HG02885 (cell line): ENCODE measurements around the gene OLA1.

Experiments used
- ATAC-seq: cut with Tn5 transposase; IDR thresholded peaks from one replicate; pipeline ENCODE4 v1.9.1; 2021; ENCODE audit warnings: mild to moderate bottlenecking; ENCODE audit not compliant: unreplicated experiment, poor library complexity

The OLA1 gene

DNA sequence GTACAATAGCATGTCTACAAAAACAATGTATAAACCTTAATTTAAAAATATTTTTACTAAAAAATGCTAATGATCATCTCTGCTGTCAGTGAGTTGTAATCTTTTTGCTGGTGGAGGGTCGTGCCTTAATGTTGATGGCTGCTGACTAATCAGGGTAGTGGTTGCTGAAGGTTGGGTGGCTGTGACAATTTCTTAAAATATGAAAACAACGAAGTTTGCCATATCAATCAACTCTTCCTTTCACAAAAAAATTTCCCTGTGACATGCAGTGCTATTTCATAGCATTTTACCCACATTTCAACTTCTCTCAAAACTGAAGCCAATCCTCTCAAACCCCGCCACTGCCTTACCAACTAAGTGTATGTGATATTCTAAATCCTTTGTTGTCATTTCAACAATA, 112.4 kb downstream of the OLA1 start:
- ATAC-seq: no peak

DNA sequence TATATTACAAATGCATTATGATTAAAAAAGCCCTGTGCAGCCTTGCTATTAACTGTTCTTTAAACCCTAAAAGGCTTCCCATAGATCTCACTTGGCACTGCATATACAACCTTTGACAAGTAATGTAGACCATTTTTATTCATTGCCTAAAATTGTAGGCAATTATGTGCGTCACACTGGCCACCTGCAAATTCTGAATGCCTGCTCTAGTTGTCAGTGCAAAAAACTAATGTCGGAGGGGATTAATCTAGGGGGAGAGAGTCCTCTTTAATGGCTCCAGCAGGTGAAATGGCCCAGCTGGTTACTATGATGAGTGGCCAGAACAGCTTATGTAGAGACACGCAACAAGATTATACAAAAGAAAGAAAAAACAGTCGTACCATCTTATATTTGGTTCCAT, 123.2 kb downstream of the OLA1 start:
- ATAC-seq: no peak

DNA sequence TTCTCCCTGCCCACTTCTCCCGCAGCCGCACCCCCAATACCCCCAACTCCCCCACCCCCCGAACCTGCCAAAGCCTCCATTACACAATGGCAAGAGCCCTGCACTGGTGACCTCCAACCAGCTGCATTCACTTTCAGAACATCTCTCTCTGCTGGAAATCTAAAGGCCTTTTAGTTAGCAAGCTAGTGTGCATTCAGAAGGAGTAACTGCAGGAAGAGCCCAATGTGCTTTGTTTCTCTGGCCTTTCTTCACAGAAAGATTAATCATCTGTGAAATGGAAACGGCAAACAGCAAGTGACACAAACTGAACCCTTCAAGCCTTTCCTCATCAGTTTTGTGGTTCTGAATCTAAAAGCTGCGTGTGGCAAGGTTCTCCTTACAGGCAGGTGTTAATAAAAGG, 124.2 kb downstream of the OLA1 start:
- ATAC-seq: no peak

DNA sequence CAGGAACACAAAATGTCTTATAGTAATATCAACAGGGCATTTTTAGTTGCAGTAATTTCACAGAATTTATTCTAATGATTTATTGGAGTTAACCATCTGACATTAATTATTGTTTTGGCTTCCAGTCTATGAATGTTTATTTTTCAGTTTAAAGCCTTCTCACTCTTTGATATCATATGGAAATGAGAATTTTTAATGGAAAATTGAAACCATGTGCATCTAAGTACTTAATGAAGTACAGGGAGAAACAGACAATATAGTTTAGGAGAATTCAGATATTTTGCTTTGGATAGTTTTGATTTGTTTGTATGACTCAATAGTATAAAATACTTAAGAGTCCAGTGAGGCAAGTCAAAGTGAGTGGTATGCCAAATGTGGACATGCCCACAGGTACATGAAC, 126.1 kb downstream of the OLA1 start:
- no peak for ATAC-seq

DNA sequence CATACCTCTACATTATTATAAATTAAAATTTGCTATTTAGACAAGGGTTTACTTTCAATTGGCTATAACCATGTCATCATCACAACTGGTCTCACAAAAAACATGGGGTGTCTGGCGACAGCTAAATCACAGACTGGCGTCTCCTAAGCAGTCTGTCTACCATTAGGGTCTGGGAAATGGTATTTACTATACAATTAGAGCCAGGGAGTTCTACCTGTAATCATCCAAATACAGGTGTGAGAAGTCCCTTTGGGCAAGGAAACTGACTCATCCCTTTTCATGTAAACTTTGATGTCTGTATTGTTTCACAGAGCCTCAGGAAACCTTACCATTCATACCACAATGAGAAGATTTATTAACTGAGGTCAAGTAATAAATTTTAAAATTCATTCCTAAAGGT, 126.7 kb downstream of the OLA1 start:
- ATAC-seq: no peak

DNA sequence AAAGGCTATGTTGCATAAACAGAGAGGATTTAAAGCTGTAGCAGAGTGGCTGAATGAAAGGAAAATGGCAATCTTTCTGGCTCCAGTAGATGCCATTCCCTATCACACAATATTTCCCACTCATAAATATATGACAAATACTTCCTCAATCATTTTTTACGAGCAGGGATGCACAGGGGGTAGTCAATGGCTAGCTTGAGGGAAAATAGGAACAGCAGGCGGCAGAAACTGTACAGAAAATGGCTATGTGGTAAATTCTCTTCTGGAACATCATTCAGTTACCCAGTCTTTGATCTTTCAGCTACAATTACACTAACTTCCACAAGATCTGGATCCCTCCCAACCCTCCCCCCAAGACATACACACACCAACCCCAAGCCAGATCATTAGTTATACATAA, 127.2 kb downstream of the OLA1 start:
- ATAC-seq: no peak

DNA sequence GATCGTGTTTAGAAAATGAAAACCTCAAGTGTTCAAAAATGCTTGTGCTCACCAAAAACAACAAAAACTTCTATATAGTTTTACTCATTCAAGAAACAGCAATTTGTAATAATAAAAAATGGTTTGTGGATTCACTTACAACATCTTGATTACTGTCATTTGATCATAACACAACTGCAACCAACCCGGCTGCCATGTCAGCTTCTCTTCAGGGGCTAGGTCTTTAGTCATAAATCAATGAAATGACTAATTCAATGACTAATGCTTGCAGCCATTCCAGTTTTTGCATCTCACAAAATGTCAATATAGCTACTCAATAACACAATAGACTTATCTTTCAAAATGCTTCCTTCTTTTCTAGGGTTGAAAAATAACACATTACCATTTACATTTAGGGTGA, 128.0 kb downstream of the OLA1 start:
- no peak for ATAC-seq

DNA sequence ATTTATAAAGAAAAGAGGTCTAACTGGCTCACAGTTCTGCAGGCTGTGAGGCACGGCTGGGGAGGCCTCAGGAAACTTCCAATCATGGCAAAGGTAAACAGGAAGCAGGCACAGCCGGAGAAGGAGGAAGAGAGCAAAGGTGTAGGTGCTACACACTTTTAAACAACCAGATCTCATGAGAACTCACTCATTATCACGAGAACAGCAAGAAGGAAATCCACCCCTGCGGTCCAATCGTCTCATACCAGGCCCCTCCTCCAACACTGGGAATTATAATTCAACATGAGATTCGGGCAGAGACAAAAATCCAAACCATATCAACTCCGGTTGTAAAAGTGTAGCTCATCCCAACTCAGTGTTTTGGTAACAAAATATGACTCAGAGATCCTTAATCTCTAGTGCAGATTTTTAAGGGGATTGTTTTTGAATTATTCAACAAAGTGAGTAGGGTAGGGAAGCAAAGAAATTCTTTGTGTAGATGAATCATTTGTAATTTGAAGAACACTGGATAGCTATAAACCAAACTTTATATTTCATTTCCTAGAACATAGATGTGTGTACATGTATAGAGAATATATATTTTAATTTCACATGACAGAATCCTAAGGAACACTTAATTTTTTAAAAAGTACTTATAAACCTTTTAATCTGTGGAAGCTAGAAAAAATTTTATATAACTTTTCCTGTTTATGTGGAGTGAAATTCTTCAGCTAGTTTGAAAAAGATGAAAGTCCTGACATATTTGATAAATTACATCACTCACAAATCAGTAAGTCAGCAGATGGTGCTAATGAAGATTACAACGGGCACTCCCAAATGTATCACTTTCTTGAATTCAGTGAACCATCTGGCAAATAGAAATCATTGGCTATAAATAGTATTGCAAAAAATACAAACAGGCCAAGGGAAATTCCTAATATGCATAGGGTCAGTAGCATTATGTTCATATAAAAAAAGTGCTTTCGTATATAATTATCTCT, 130.1 kb downstream of the OLA1 start:
- no peak for ATAC-seq

DNA sequence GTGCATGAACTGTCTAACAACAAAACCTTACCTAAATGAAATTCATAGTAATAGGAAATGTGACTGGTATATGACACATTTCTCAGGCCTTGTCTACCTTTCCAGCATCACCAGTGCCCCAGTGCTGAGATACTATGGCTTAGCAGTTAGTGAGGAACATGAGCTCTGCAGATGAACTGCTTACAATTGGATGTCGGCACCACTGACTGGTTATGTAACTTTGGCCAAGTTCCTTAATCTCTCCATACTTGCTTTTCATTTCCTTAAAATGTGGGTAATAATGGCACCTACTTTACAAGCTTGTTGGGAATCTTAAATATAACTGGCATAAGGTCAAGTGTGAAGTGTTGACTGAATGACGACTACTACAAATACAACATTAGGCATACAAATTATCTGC, 136.3 kb downstream of the OLA1 start:
- no peak for ATAC-seq

DNA sequence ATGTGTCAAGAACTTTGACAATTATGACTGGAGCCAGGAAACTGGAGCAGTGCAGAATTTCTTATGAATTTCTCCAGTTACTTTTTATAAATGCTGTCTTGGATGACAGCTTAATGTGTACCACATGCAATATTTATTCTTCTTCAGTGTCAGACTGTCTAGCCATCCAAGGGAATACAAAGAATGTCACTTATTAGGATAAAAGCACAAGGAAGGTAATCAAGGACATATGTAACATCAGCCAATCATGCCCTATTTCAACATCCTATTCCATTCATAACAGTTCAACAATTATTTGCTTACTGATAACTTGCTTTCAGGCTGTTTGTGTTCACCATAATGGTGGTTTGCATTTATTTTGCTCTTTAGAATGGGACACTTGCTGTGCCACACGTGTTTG, 139.8 kb downstream of the OLA1 start:
- no peak for ATAC-seq

DNA sequence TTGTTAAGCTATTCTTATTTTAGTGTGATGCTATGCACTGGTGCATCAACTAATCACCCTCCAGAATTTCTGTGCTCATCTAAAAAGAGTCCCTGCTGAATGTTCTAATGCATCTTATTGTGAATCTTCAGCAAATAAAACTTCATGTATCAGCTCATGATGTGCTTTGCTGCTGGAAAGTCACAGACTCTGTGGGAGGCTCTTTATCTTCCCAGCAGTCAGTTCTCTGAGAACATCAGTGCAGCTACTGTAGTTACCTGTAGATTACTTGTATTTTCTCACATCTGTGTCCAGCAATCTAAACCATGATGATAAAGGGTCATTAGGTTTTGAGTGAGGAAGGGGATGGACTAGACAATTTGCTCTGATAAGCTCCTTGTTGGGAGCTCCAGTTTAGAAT, 141.6 kb downstream of the OLA1 start:
- no peak for ATAC-seq

DNA sequence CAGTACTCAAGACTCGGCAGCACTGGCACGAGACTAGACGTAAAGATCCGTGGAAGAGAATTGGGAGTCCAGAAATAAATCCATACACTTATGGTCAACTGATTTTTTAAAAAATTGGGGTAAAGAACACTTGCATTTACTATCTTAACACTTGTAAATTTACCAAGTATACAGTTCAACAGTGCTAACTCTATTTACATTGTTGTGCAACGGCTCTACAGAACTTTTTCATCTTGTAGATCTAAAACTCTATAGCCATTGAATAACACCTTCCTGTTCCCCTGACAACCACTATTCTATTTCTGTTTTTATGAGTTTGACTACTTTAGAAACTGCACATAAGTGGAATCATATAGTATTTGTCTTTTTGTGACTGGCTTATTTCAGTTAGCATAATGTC, 153.8 kb downstream of the OLA1 start:
- ATAC-seq: no peak

DNA sequence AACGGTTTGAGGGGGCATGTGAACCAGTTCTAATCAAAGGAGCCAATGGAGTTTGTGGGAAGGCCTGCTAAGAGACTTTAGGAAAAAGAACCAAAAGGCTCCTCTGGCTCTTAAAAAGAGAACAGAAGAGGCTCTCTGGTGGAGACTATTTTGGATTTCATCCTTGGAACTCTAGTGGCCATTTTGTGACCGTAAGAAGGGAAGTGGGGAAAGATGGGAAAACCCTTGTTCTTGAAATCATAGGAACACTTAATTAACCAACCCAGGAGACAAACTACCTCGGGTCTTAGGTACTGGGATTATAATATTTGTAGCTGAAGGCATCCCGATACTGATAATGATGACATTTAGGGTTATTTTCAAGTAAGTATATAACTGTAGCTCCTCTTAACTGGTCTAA, 157.9 kb downstream of the OLA1 start:
- ATAC-seq: no peak

DNA sequence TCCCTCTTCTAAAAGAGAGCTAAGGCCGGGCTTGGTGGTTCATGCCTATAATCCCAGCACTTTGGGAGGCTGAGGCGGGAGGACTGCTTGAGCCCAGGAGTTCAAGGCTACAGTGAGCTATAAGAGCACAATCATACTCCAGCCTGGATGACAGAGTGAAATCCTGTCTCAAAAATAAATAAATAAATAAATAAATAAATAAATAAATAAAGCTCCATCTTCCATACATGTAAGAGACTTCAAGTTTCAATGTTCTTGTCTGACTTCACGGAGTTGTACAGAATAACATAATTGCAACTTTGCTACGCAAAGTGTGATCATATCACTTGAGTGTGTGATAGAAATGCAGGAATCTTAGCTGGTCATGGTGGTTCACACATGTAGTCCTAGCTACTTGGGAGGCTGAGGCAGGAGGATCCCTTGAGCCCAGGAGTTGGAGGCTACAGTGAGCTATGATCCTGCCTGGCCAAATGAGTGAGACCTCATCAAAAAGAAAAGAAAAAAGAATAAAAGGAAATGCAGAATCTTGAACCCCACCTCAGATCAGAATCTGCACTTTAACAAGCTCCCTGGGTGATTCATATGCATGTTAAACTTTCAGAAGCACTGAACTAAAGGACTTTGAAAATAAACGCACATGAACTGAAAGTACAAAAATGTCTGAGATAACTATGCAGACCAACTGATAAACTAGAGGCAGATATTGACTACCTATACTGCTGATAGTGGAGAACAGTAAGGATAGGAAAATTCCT, 159.4 kb downstream of the OLA1 start:
- ATAC-seq: no peak

DNA sequence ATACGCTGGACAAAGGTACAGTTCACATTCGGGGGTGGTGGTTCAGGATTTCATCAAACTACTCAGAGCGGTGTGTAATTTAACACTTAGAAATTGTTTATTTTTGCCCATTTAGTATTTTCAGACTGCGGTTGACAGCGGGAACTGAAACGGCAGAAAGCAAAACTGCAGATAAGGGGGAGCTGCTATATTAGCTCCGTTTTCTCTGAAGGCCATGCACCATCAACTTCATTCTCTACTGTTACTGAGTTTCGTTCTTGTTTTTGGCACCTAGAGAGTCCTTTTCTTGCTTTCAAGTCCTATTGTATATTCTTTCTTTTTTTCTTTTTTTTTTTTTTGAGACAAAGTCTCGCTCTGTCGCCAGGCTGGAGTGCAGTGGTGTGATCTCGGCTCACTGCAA, 161.6 kb downstream of the OLA1 start:
- ATAC-seq: no peak

DNA sequence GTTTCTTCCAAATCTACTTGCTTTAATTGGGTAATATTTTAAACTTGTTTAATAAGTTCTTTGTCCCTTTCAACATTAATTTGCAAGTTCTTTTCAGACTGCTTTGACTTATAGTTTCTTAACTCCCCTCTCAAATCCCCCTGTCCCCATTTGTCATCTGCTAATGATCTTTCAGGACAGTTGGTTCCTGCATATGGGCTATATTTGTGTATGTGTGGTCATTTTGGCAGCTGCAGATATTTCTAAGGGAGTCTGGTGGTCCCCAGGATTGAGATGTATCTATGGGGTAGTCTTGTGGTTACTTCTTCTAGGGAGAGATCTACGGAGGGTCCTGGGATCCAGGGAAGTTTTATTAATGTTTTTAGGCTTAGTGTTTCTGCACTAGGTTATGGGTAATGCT, 162.6 kb downstream of the OLA1 start:
- no peak for ATAC-seq

DNA sequence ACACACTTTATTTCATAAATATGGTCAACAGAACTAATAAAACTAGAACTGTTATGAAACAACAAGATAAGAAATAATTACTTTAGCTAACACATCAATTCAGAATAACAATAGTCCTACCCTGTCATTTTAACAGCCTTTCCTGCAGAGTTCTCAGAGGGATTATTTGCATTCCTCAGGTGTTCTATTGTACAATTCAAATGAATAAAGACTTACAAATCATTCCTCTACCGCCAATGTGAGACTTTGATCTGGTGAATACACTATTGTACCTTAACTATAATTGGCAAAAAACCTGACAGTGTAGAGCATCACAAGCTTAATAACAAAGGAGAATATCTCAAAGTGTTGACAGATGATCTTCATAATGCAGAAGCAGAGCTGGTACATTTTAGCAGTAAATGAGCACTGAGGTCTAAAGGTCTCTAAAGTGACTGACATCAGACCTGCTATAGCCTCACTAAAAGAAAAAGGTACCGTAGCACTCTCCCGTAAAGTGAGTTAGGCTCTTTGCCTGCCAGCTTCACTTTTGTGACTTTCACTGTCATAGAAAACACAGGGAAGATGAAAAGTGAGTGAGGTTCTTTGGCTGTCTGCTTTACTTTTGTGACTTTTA, 164.4 kb downstream of the OLA1 start:
- no peak for ATAC-seq

DNA sequence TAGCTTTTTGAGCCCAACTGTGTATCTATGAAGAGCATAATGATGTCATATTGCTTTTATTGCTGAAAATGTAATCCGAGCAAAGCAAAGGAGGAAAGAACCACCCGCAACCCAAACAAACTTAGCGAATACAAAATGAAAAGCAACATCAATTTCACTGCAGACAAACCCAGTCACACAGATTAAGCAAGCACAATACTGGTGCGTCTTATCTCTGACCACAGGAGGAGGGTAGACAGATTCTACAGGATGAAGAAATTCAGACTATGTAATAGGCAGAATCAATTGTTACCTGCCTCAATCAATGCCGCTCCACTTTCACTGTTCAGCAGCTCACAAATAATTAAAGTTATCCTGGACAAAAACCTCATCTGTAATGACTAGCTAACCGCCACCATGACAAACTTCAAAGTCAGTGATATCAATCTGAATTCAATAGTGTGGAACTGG, 167.6 kb downstream of the OLA1 start:
- ATAC-seq: no peak

DNA sequence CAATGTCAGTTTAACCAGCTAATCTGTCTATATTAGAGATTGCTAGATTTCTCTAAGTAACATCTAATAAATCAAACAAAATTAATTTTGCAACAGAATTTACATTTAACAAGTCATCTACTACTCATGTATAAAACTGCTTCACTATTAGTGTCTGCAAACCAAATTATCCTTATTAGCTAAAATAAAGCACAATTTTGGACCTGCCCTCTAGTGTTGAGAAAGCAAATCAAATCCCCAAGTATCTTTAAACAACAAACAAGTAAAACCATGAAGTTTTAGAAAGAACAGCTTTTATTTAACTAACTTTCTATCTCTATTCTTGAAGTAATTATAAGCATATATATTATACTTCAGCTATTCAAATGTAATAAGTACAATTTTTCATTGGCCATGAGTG, 170.1 kb downstream of the OLA1 start:
- ATAC-seq: no peak

DNA sequence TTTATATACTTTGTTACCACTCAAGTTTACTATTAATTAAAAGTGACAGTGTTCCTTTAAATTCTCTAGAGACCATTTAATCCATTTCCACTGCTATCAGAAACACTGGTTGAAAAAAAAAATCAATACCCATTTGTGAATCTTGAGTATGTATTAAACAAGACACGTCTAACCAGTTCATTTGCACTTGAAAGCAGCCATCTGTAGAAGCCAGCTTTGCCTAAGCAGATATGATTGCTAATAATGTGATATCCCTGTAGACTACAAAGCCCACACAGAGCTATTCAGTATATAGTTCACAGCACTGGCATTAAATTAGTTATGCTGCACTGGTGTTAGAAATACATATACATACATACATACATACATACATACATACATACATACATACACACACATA, 171.4 kb downstream of the OLA1 start:
- ATAC-seq: no peak

DNA sequence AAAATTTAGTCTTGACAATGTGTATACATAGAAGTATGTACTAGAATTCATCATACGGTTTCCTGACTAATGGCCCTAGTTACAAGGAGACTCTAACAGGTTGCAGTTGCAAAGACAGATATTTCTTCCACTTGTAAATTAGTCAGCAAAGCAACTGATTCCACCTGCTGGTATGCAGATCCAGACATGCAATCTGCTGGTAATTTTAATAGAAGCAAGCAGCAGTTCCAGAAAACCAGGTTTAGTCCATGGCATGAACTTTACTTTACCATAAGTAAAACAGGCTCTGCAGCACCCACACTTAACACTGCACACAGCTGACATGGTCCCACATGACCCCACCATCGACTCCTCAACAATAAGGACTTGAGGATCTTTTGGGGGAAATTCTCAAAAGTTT, 172.3 kb downstream of the OLA1 start:
- ATAC-seq: no peak
